ENCODE results near the gene ZYX.
"Not testable (repeated sequence)": the region's sequence is repeated elsewhere in the genome, so short reads cannot be mapped to it uniquely, and the experiment has no call there.

ZYX gene

DNA sequence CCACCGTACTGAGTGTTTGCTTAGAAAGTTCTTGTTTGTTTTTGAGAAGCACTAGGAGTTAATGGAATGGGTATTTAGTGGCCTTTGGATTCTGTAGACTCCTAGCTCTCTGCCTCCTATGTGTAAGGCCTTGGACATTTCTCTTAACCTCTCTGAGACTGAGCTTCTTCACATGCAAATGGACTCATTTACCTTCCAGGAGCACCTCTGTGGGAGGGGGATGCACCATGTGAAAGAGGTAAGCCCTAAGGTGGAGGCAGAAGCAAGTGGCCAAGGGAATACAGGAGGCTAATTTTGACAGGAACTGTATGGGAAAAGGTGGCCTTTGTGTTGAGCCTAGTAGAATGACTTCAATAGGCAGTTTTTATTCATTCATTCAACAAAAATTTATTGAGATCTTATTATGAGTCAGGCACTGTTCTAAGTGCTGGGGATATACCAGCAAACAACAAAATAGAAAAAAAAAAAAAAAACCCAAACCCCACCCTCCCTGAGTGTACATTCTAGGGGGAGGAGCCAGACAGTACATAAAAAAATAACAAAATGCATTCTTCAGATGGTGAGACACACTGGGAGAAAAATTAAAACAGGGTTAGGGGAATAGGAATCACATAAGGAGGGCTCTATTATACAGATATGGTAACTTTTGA lies 36.7 kb downstream of the ZYX start:
- DNase-seq (ENCODE audit: insufficient read length, low spot score): no peak
- FAIRE-seq: no peak
- TF ChIP-seq, protein P1, sequence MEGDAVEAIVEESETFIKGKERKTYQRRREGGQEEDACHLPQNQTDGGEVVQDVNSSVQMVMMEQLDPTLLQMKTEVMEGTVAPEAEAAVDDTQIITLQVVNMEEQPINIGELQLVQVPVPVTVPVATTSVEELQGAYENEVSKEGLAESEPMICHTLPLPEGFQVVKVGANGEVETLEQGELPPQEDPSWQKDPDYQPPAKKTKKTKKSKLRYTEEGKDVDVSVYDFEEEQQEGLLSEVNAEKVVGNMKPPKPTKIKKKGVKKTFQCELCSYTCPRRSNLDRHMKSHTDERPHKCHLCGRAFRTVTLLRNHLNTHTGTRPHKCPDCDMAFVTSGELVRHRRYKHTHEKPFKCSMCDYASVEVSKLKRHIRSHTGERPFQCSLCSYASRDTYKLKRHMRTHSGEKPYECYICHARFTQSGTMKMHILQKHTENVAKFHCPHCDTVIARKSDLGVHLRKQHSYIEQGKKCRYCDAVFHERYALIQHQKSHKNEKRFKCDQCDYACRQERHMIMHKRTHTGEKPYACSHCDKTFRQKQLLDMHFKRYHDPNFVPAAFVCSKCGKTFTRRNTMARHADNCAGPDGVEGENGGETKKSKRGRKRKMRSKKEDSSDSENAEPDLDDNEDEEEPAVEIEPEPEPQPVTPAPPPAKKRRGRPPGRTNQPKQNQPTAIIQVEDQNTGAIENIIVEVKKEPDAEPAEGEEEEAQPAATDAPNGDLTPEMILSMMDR (IDR thresholded peaks at IDR 0.05; ENCODE audit: insufficient read depth, missing control alignments): no peak

- FAIRE-seq (no peak), DNase-seq (ENCODE audit: insufficient read length, low spot score) (no peak)
- TF ChIP-seq, protein P1 (IDR thresholded peaks at IDR 0.05; ENCODE audit: insufficient read depth, missing control alignments): no peak
These were observed 37.7 kb downstream of the ZYX start for GRCh38 chr7:143418681-143419458.

- DNase-seq (ENCODE audit: insufficient read length, low spot score) (no peak), FAIRE-seq (no peak)
- TF ChIP-seq, protein P1 (IDR thresholded peaks at IDR 0.05; ENCODE audit: insufficient read depth, missing control alignments): no peak
These were observed 38.7 kb downstream of the ZYX start for GRCh38 chr7:143419880-143420279.

- not testable (repeated sequence) for DNase-seq (ENCODE audit: insufficient read length, low spot score); FAIRE-seq
These were observed 39.5 kb downstream of the ZYX start for GRCh38 chr7:143420624-143421023.

DNA sequence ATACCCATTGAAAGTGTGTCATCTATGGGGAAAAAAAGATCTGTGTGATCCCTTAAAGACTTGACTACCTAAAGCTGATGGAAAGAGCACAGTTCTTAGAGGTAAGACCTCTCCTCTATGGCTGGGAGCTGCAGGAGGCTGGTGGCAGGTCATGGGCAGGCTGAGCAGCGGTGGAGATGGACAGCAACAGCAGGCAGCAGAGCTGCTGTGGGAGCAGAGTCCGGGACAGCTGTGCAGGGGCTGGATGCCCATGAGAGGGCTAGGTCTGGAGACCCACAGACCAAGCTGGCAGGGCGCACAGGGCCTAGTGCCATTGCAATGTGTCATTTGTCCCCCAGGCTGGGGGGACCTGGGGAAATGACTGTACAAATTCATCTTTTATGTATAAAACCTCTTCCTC lies 40.9 kb downstream of the ZYX start:
- no peak for DNase-seq (ENCODE audit: insufficient read length, low spot score)
- TF ChIP-seq, protein P1 (IDR thresholded peaks at IDR 0.05; ENCODE audit: insufficient read depth, missing control alignments): no peak
- FAIRE-seq: no peak

DNA sequence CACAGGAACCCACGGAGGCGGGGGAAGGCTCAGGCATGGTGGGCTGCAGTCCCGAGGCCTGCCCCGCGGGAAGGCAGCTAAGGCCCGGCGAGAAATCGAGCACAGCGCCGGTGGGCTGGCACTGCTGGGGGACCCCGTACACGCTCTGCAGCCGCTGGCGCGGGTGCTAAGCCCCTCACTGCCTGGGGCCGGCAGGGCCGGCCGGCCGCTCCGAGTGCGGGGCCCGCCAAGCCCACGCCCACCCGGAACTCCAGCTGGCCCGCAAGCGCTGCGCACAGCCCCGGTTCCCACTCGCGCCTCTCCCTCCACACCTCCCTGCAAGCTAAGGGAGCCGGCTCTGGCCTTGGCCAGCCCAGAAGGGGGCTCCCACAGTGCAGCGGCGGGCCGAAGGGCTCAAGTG lies 43.3 kb downstream of the ZYX start:
- not testable (repeated sequence) for FAIRE-seq; DNase-seq (ENCODE audit: insufficient read length, low spot score)

DNA sequence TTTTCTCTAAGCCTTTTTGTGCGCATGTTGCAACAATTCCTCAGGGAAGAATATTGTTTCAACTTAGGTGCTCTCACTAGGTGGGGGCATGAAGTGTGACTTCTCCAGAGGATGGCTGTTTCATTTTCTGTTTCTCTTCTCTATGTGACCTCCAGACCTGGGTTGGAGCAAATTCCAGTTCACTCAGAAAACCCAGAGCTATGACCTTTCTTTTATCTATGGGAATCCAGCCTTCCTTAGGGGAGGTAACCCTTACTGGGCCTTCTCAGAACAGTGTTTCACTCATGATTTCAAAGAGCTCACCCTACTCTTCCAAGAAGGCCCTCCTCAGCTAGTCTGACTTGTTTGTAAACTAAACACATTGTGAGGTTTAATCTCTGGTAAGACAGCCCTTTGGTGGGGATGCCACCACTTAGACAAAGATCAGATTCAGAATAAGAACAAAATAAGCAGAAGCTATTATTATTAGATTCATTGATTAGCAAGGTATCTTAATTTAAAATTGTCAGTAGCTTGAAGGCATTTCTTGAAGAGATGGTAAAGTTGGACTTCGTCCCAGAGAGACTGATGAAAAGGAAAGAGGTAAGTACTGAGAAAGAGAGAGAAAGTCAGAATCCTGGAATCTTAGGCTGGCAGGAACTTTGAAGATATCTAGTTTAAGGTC lies 45.5 kb downstream of the ZYX start:
- DNase-seq (ENCODE audit: insufficient read length, low spot score): no peak
- TF ChIP-seq, protein P1 (IDR thresholded peaks at IDR 0.05; ENCODE audit: insufficient read depth, missing control alignments): no peak

More for the DNA sequence above, 45.5 kb downstream of the ZYX start:
- FAIRE-seq: no peak
